K562 (cell line): ENCODE measurements around the gene RCN2. TPM values are rescaled to one million over a fixed set of nuclear protein-coding genes. Genes with fewer than 3 reads are reported as not detected.

ENCODE experiments used
- ATAC-seq: fragments of 200-7000 bp; cut with Tn5 transposase; 3 replicates; pipeline ENCODE4 v1.9.1; 2020; ENCODE audit warnings: moderate library complexity
- BruUV-seq: library from RNA; stranded (reverse); fragments of 400-500 nt; replicated peaks from 2 replicates; lab custom pipeline; 2021; lab: Mats Ljungman, UMichigan
- CTCF ChIA-PET: fragments of 300-600 bp; formaldehyde crosslinking; extraction: SDS; loops from one replicate; lab custom pipeline; 2021; ENCODE audit warnings: low intra/inter-chr PET ratio; lab: Yijun Ruan, JAX
- POLR2A ChIA-PET: fragments of 300-600, 350-650 bp; sonication (Branson Sonifier 250); formaldehyde crosslinking; extraction: SDS; loops from one replicate; lab custom pipeline; 2021; ENCODE audit warnings: antibody characterized with exemption, inconsistent platforms; lab: Yijun Ruan, JAX
- DNase-seq, 4 experiments: peaks; one replicate each; pipeline versions ENCODE4 v3.0.0 to v3.0.0-alpha.2; 2011 to 2018; ENCODE audit warnings: low spot score in 3 of 4, mixed read lengths in 3 of 4; ENCODE audit errors: extremely low read depth in 1 of 4
- FAIRE-seq: peaks from 2 replicates; lab custom pipeline; 2011; peaks lifted over from hg19 to GRCh38; lab: Jason Lieb, UNC
- H2AFZ ChIP-seq: 2 replicates; pipeline ENCODE4 v1.6.0; 2011; ENCODE audit warnings: low read depth, low read length, control low read depth, inconsistent platforms
- H3K27ac ChIP-seq: fragments of 200-600 bp; 3 replicates; pipeline ENCODE4 v1.8.0; 2011; ENCODE audit warnings: low read depth, mild to moderate bottlenecking, control low read depth, inconsistent platforms, low read length, moderate library complexity, mixed read lengths; ENCODE audit errors: extremely low read depth
- H3K27me3 ChIP-seq, 2 experiments: fragments of 300-600 bp in 1 of 2; 2 replicates in 1 of 2; 3 replicates in 1 of 2; pipeline versions ENCODE4 v1.6.0 to v1.8.0; 2011; ENCODE audit warnings: inconsistent platforms in 2 of 2, low read length in 2 of 2, mild to moderate bottlenecking in 1 of 2, mixed read lengths in 1 of 2, moderate library complexity in 1 of 2; ENCODE audit not compliant: control insufficient read depth in 2 of 2, insufficient read depth in 2 of 2
- H3K36me3 ChIP-seq: fragments of 300-600 bp; 3 replicates; pipeline ENCODE4 v1.8.0; 2011; ENCODE audit warnings: mild to moderate bottlenecking, low read length, inconsistent platforms; ENCODE audit not compliant: control insufficient read depth, insufficient read depth
- H3K4me1 ChIP-seq, 2 experiments: fragments of 200-600 bp in 1 of 2; replicated peaks in 1 of 2; 2 replicates in 1 of 2; 3 replicates in 1 of 2; pipeline versions ENCODE4 v1.5.1 to v1.8.0; 2011; ENCODE audit warnings: inconsistent platforms in 2 of 2, low read length in 2 of 2, mild to moderate bottlenecking in 1 of 2, mixed read lengths in 1 of 2, moderate library complexity in 1 of 2; ENCODE audit not compliant: control insufficient read depth in 2 of 2, insufficient read depth in 2 of 2
- H3K4me2 ChIP-seq: 2 replicates; pipeline ENCODE4 v1.6.1; 2011; ENCODE audit warnings: low read length, control low read depth, inconsistent platforms, mixed read lengths; ENCODE audit not compliant: insufficient read depth
- H3K4me3 ChIP-seq: fragments of 200-600 bp; sonication (generic), shearing (Covaris generic); 2 replicates; pipeline ENCODE4 v1.5.1; 2016; ENCODE audit warnings: control low read depth, inconsistent platforms
- H3K79me2 ChIP-seq: fragments of 200-600 bp; 3 replicates; pipeline ENCODE4 v1.8.0; 2011; ENCODE audit warnings: low read length, inconsistent platforms; ENCODE audit not compliant: control insufficient read depth, insufficient read depth
- H3K9ac ChIP-seq, 2 experiments: 2 replicates each; pipeline versions ENCODE4 v1.6.0 to v1.6.1; 2011; ENCODE audit warnings: low read depth in 2 of 2, low read length in 2 of 2, control low read depth in 1 of 2, inconsistent platforms in 1 of 2, mild to moderate bottlenecking in 1 of 2, mixed read lengths in 1 of 2; ENCODE audit not compliant: insufficient read depth in 1 of 2
- H3K9me1 ChIP-seq: one replicate; pipeline ENCODE4 v1.6.0; 2011; ENCODE audit warnings: inconsistent platforms, mild to moderate bottlenecking, low read length, moderate library complexity; ENCODE audit not compliant: control insufficient read depth, insufficient read depth
- H3K9me3 ChIP-seq: replicated peaks from 2 replicates; pipeline ENCODE4 v1.5.1; 2011; ENCODE audit warnings: low read depth, low read length, inconsistent platforms; ENCODE audit not compliant: control insufficient read depth, insufficient read depth
- H4K20me1 ChIP-seq: replicated peaks from 2 replicates; pipeline ENCODE4 v1.6.1; 2011; ENCODE audit warnings: low read length, inconsistent platforms, mixed read lengths; ENCODE audit not compliant: control insufficient read depth, insufficient read depth
- FOSL1 ChIP-seq: fragments of 200-800 bp; sonication (Bioruptor generic); conservative IDR thresholded peaks from 2 replicates; pipeline ENCODE4 v1.6.1; 2016; ENCODE audit warnings: missing genetic modification characterization, missing compliant biosample characterization
- JUND ChIP-seq, 2 experiments: IDR thresholded peaks; 2 replicates in 1 of 2; 3 replicates in 1 of 2; pipeline ENCODE4 v1.6.1; 2011; ENCODE audit warnings: borderline replicate concordance in 2 of 2, low read depth in 2 of 2, low read length in 2 of 2, improper control_type of control experiment in 1 of 2, missing biosample characterization in 1 of 2, missing genetic modification characterization in 1 of 2, missing genetic modification reagents in 1 of 2
- KLF13 ChIP-seq: fragments of 450-650 bp; IDR thresholded peaks from 2 replicates; pipeline ENCODE4 v1.6.1; 2016; ENCODE audit warnings: missing genetic modification characterization, low read depth, mild to moderate bottlenecking, missing compliant biosample characterization, moderate library complexity, borderline replicate concordance
- ZC3H4 ChIP-seq: sonication (generic); formaldehyde crosslinking; IDR thresholded peaks from 2 replicates; pipeline ENCODE4 v1.9.0; 2021; ENCODE audit warnings: missing genetic modification reagents, borderline replicate concordance
- WGBS: fragments of 100-300 bp; shearing (Covaris generic); methylation state at CpG from one replicate; pipeline ENCODE4 v1.1.6; 2016; ENCODE audit warnings: low coverage, mixed read lengths; ENCODE audit not compliant: insufficient coverage; ENCODE audit errors: missing lambda C conversion rate; 5-methylcytosine and 5-hydroxymethylcytosine counted together
- in situ Hi-C: fragments of 300-500 bp; cut with MboI; formaldehyde crosslinking; loops from 4 replicates; pipeline ENCODE4 v1.15.0; 2018; ENCODE audit warnings: inconsistent platforms, mixed read lengths
- intact Hi-C: fragments of 100-400 bp; cut with micrococcal nuclease; formaldehyde crosslinking; loops from 2 replicates; pipeline ENCODE4 v1.14.2; 2022
- polyA plus RNA-seq, 8 experiments: library from polyadenylated mRNA; depleted of rRNA in 4 of 8; stranded (reverse) in 5 of 8; unstranded in 3 of 8; fragments of >200 nt; fragmentation: Nextera tagmentation in 2 of 8; fragmentation: Illumina TruSeq in 1 of 8; extraction: Ambion mirVana in 2 of 8; extraction: Trizol in 1 of 8; gene quantifications; 2 replicates each; pipeline versions ENCODE4 v1.2.1 to v1.2.3, GENCODE V29; 2011 to 2014; ENCODE audit warnings: inconsistent platforms in 1 of 8, missing spikeins in 1 of 8
- total RNA-seq, 7 experiments: library from RNA; depleted of rRNA in 6 of 7; stranded (reverse); fragments of >200 nt in 6 of 7; fragmentation: Illumina TruSeq in 2 of 7; extraction: Trizol in 2 of 7; gene quantifications; 2 replicates each; pipeline versions ENCODE4 v1.2.1 to v1.2.3, GENCODE V29; 2011 to 2021; ENCODE audit warnings: low replicate concordance in 1 of 7
- TF ChIP-seq, protein P1 (sequence below): fragments of 450-650 bp; formaldehyde crosslinking; conservative IDR thresholded peaks from 2 replicates; pipeline ENCODE4 v1.4.0; 2022; ENCODE audit warnings: mild to moderate bottlenecking, missing genetic modification characterization
- TF ChIP-seq, protein P2 (sequence below): fragments of 450-650 bp; IDR thresholded peaks from 2 replicates; pipeline ENCODE4 v1.6.1; 2016; ENCODE audit warnings: borderline replicate concordance

RCN2 gene
- total and polyA plus RNA-seq, 9 of the 15 experiments (the other 6 are each of a cell fraction or from before 2014, with no cell fraction given): 20.9 to 63.6 (median 52.8) TPM

GRCh38 chr15:76972389-76973361, 41.1 kb downstream of the RCN2 start:
- H3K4me1 ChIP-seq: peaks cover 0 to 3% of the 10 kb centered on the region in 2 experiments; a peak in 1 of 5 replicates
- no peak overlapping the region for H3K9ac ChIP-seq
- H3K79me2 ChIP-seq: no peaks in the 10 kb centered on the region
- no peaks in the 10 kb centered on the region for H3K36me3 ChIP-seq
- H3K9me3 ChIP-seq: no peaks in the 10 kb centered on the region
- in situ Hi-C loops (no loop called here), intact Hi-C loops (loop anchor here (5.0 kb wide), 1 partner anchor 55 kb away; no protein-coding TSS in a partner anchor)
- ATAC-seq (peak; percentile 58), FAIRE-seq (no peak), DNase-seq (peak in 1 of 4 experiments; percentile 35)
- H3K9me1 ChIP-seq: no peaks in the 10 kb centered on the region
- ChIA-PET POLR2A (interaction anchor here (1.1 kb wide), 1 partner anchor 8 kb away, joined by 3 read pairs; no protein-coding TSS in a partner anchor), CTCF (interaction anchor here (0.6 kb wide), 1 partner anchor 144 kb away, joined by 3 read pairs; no protein-coding TSS in a partner anchor)
- no peak overlapping the region for H2AFZ ChIP-seq
- H3K27ac ChIP-seq: no peak overlapping the region
- no TSS peak for BruUV-seq
- no peaks in the 10 kb centered on the region; the same call in 1 of the 2 replicates for H4K20me1 ChIP-seq
- peaks cover 3 to 30% of the 10 kb centered on the region in 2 experiments; a peak in 4 of 5 replicates for H3K27me3 ChIP-seq
- no peak overlapping the region for H3K4me3 ChIP-seq
- H3K4me2 ChIP-seq: peak overlapping the region; percentile 63
- 2% methylated on average over 21 of the region's 21 CpGs for WGBS
- peak; percentile 34; the same call in 1 of the 2 replicates for TF ChIP-seq ZC3H4
- TF ChIP-seq, protein P1, sequence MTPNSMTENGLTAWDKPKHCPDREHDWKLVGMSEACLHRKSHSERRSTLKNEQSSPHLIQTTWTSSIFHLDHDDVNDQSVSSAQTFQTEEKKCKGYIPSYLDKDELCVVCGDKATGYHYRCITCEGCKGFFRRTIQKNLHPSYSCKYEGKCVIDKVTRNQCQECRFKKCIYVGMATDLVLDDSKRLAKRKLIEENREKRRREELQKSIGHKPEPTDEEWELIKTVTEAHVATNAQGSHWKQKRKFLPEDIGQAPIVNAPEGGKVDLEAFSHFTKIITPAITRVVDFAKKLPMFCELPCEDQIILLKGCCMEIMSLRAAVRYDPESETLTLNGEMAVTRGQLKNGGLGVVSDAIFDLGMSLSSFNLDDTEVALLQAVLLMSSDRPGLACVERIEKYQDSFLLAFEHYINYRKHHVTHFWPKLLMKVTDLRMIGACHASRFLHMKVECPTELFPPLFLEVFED: no peak
- 0 out of 2 replicates have a peak, but pooled peaks have one; percentile 23 for TF ChIP-seq JUND (IDR thresholded peaks at IDR 0.05; ENCODE audit: borderline replicate concordance, low read depth, low read length)
- peak; percentile 27; the same call in 2 of the 3 replicates for TF ChIP-seq JUND (tag; IDR thresholded peaks at IDR 0.05; ENCODE audit: borderline replicate concordance, low read depth, low read length)
- TF ChIP-seq, protein P2, sequence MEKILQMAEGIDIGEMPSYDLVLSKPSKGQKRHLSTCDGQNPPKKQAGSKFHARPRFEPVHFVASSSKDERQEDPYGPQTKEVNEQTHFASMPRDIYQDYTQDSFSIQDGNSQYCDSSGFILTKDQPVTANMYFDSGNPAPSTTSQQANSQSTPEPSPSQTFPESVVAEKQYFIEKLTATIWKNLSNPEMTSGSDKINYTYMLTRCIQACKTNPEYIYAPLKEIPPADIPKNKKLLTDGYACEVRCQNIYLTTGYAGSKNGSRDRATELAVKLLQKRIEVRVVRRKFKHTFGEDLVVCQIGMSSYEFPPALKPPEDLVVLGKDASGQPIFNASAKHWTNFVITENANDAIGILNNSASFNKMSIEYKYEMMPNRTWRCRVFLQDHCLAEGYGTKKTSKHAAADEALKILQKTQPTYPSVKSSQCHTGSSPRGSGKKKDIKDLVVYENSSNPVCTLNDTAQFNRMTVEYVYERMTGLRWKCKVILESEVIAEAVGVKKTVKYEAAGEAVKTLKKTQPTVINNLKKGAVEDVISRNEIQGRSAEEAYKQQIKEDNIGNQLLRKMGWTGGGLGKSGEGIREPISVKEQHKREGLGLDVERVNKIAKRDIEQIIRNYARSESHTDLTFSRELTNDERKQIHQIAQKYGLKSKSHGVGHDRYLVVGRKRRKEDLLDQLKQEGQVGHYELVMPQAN: no peak
- TF ChIP-seq FOSL1 (tag): peak; percentile 83
- TF ChIP-seq KLF13: no peak
